GM12874 (cell line): Measurements from ENCODE around the gene KCNJ9.

Source experiments
- TF ChIP-seq, protein P1 (sequence below): IDR thresholded peaks from 2 replicates; pipeline ENCODE4 v1.5.1; 2011; ENCODE audit warnings: low read depth, mild to moderate bottlenecking, control low read depth, low read length, moderate library complexity; ENCODE audit not compliant: insufficient read depth

The KCNJ9 gene

DNA sequence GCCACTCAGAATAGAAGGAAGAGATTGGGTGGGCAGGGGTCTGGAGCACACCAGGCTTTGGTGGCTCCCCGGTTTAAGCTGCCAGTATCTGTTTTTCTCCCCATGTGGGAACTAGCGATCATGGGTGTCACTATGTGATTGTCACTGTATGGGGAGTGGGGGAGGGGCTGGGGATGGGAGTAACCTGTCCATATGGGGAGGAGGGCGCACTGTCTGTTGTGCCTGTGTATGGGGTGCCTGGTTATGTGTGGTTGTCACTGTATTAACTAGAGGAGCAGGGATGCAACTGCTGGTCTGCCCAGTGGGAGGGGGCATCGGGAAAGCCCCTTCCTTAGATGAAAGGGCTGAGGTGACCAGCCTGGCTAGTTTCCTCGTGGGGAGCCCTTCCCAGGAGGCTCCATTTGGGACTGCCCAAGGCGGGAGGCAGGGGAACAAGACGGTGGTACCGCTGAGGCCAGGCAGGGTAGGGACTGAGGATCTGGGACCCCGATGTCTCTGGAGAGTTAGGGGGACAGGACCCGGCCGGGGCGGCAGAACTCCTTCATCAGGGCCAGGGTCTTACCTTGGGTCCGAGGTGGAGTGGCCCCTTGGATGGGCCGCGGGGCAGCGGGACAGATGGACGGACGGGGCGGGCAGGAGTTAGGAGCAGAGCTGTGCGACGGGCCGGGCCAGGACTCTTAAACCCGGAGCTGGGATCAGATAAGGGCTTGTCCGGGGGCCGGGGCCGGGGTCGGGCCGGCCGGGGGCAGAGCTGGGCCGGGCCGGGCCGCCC, 11.7 kb upstream of the KCNJ9 start, which contains the start of gene KCNJ10:
KCNJ10 (minus strand) TSS at position 701 of the 772 bp plus-strand sequence. CDS start 27,628 bp downstream, outside the sequence.
- TF ChIP-seq, protein P1, sequence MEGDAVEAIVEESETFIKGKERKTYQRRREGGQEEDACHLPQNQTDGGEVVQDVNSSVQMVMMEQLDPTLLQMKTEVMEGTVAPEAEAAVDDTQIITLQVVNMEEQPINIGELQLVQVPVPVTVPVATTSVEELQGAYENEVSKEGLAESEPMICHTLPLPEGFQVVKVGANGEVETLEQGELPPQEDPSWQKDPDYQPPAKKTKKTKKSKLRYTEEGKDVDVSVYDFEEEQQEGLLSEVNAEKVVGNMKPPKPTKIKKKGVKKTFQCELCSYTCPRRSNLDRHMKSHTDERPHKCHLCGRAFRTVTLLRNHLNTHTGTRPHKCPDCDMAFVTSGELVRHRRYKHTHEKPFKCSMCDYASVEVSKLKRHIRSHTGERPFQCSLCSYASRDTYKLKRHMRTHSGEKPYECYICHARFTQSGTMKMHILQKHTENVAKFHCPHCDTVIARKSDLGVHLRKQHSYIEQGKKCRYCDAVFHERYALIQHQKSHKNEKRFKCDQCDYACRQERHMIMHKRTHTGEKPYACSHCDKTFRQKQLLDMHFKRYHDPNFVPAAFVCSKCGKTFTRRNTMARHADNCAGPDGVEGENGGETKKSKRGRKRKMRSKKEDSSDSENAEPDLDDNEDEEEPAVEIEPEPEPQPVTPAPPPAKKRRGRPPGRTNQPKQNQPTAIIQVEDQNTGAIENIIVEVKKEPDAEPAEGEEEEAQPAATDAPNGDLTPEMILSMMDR: no peak

DNA sequence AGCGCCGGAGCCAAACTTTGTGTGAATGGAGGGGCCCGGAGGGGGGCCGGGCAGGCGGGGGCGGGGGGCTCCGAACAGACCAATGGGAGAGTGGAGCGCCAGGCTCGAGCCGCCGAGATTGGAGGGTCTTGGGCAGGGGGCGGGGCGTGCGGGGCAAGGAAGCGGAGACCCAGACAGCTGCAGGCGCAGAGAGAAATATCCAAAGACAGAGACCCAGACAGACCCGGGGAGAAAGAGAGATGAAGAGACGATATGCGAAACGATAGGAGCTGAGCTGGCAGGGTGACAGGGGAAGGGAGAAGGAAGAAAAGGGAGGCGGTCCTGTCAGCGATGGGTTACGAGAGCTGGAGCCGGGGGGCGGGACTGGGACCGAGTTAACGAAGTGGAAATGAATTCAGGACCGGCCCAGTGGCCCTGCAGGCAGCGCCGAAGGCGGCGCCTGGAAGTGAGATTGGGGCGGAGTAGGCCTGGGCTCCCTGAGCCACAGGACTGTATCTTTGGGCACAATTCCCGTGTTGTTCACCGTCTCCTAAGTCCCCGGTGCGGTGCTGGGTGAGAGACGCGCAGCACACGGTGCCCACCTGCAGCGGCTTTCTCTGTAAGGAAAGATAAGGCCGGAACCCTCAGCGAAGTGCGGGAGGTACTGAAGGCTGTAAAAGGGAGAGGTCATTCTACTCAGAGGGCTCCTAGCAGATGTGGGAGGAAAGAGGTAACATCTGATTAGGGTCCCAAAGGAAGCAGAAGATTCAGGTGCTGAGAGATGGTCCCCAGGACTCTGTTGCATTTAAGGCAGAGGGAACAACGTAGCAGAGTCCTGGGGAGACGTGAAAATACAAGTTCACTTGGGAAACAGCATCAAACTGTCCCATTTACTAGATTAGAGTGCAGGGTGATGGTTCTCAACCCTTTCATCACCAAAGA, 10.8 kb upstream of the KCNJ9 start:
- TF ChIP-seq, protein P1: no peak

DNA sequence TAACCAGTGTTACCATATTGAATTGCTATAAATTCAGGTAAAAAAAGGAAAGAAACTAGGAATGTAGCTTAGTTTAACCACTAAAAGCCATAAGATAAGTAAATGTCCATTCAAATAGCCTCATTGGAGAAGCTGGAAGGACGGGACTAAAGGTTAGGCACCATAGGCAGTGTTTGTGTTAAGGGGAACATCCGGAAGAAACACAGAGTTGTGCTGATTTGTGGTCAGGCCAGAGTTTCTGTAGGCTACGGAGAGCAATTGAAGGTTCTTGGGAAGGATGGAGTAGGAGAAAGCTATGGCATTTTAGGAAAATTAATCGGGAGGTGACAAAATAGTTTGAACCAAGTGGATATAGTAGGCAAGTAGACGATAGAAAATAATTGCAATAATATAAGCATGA, 10.0 kb upstream of the KCNJ9 start:
- TF ChIP-seq, protein P1: no peak

DNA sequence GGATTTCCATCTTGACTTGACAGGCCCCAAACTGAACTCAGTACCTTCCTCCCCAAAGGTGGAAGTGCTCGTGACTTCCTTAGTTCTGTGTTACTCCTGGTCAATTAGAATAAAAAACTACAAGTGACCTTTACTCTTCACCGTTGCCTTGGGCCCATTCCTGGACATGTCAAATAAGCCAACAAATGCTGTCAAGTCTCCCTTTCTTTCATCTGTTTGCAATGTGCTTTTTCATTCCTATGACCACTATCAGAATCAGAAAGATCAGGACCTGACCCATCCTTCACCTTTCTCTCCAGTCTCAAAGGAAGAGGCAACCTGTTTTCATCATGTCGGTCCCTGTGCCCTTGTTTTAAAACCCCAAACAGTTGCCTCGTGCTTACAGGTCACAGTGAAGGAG, 6.5 kb upstream of the KCNJ9 start:
- TF ChIP-seq, protein P1: no peak

DNA sequence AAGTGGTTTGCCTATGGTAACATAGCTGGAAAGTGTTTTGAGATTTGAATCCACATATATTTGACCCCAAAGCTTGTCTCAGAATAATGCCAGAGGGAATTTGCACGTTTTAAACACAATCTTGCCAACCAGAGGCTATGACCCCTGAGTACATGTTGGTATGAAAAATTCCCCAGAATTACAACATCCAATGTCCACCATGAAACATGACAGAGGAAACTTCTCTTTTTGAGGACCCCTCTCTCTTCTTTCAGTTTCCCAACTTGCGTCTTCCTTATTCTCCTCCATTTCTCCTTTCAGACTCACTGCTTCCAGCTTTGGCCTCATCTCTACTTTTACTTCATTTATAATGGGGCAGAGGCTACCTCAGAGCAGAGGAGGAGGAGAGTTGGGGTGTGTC, 5.5 kb upstream of the KCNJ9 start:
- TF ChIP-seq, protein P1: no peak

DNA sequence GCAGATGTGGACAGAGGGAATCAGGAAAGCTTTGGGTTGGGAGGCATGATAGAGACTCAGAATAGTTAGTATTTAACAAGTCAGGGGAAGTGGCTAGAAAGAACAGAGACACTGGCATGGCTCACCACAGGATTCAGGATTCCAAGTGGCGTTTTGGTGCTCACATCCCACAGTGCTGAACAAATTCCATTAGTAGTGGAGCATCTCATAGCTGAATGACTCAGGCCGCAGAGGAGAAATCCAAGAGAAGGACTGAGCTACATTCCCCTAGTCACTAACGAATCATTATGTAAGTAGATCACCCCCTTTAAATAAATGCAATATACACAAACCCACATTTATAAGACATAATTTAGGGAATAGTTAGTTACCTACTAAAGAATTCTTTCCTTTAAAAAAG, 5.0 kb upstream of the KCNJ9 start:
- TF ChIP-seq, protein P1: no peak

DNA sequence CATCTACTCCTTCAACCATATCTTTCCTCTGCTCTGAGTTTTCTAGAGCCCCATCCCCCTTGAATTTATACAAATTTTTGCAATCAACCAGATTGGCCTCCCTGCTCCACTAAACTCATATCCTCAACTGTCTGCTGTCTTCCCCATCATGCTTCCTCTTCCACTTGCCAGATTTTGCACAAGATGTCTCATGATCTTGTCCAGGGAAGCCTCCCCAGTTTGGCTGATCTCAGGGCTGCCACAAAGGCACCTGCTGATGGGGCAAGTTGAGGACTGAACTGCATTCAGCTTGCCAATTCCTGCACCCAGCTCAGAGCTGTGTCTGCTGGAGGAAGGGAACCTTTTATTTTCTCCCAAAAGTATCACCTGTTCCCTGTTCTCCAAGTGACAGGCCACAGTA, 3.9 kb upstream of the KCNJ9 start:
- TF ChIP-seq, protein P1: no peak
